ENCODE results near the gene IL25.

DNA sequence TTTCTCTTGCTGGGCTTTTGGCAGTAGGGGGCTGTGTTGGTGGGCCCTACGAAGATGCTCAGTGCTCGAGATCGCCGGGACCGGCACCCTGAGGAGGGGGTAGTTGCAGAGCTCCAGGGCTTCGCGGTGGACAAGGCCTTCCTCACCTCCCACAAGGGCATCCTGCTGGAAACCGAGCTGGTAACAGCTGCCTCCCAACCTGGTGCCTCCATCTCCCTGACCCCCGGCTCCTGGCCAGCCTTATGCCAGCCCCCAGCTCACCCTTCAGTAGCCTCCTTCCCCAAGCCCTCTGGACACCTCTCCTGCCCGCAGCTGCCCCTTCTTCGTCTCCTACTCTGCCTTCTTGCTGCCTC is 4.6 kb downstream of the IL25 start:
- TF ChIP-seq, protein P1, sequence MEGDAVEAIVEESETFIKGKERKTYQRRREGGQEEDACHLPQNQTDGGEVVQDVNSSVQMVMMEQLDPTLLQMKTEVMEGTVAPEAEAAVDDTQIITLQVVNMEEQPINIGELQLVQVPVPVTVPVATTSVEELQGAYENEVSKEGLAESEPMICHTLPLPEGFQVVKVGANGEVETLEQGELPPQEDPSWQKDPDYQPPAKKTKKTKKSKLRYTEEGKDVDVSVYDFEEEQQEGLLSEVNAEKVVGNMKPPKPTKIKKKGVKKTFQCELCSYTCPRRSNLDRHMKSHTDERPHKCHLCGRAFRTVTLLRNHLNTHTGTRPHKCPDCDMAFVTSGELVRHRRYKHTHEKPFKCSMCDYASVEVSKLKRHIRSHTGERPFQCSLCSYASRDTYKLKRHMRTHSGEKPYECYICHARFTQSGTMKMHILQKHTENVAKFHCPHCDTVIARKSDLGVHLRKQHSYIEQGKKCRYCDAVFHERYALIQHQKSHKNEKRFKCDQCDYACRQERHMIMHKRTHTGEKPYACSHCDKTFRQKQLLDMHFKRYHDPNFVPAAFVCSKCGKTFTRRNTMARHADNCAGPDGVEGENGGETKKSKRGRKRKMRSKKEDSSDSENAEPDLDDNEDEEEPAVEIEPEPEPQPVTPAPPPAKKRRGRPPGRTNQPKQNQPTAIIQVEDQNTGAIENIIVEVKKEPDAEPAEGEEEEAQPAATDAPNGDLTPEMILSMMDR (IDR thresholded peaks at IDR 0.05), result no peak
- TF ChIP-seq POLR2A (IDR thresholded peaks at IDR 0.05), result no peak

Measured in Peyer's patch (tissue), 4 donors.